GM23248 (cell line): ENCODE measurements around the gene IL31RA.

Experiments used
- EZH2 ChIP-seq: fragments of 200-600 bp; sonication (generic); IDR thresholded peaks from 2 replicates; pipeline ENCODE4 v1.6.1; 2018; ENCODE audit warnings: antibody characterized with exemption, mild to moderate bottlenecking; ENCODE audit not compliant: insufficient read depth, poor library complexity, severe bottlenecking
- EZH2phosphoT487 ChIP-seq: fragments of 200-600 bp; sonication (generic); IDR thresholded peaks from 2 replicates; pipeline ENCODE4 v1.6.1; 2018; ENCODE audit warnings: antibody characterized with exemption, moderate library complexity, mild to moderate bottlenecking, low read depth; ENCODE audit not compliant: insufficient read depth

DNA sequence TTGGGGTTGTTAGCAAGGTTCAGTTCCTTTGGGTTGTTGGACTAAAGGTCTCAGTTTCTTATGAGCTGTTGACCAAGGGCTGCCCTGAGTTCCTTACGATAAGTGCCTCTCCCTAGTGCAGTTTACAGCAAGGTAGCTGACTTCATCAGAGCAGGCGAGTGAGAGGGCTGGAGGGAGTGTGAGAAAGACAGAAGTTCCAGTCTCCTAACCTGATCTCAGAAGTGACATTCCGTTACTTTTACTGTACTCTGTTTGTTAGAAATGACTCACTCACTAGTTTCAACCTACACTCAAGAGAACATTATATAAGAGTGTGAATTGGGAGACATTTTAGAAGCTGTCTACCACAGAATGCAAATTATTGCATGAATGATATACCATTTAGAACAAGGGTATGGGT, 21.2 kb upstream of the IL31RA start:
- TF ChIP-seq EZH2 (no peak), EZH2phosphoT487 (no peak)
